Fibroblast of mammary gland (primary cell): Measurements from ENCODE around the gene LGR6.
"Not testable (repeated sequence)": the region's sequence is repeated elsewhere in the genome, so short reads cannot be mapped to it uniquely, and the experiment has no call there.

ENCODE experiments used
- DNase-seq: peaks from one replicate; pipeline ENCODE4 v3.0.0-alpha.2; 2010; ENCODE audit warnings: low read depth
- H3K4me3 ChIP-seq: 2 replicates; pipeline ENCODE4 v1.5.1; 2011; ENCODE audit warnings: low read depth, mild to moderate bottlenecking, low read length, moderate library complexity; ENCODE audit not compliant: control insufficient read depth
- CTCF ChIP-seq: conservative IDR thresholded peaks from 2 replicates; pipeline ENCODE4 v1.5.1; 2011; ENCODE audit warnings: low read depth, low read length, inconsistent platforms; ENCODE audit not compliant: control insufficient read depth, insufficient read depth

LGR6 gene

DNA sequence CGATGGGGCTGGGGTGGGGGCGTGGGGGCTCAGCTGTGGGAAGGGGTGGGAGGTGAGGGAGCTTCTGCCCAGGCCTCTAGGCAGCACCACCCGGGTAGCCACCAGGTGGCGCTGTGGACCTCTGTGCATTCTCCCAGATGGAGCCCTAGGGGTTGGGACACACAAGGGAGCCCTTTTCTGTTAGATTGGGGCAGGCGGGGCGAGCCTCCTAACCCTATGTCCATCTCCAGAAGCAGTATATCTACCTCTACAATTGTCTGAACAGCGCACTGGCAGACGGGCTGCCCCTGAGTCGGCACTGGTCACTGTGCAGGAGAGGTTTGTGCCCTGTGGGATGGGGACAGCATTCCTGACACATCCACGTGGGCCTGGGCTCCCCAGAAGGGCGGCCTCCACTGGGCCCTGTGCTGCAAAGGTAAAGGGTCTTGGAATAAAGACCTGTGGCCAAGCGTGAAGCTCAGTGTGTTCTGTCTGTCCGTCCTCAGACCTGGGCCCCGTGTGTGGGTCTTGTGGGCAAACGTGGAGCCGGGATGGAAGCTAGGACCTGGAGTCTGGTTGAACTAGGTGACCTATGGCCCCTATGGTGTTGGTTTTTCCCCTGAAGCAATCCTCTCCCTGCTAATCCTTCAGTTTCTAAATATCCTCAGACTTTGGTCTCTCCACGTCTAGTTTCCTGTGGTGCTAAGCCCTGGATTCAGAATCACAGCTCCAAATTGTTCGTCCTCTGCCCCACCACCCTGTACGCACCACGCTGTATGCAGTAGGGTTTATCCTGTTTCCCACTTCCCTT, 4.4 kb upstream of the LGR6 start:
- no peak overlapping the region for H3K4me3 ChIP-seq
- peak; percentile 52 for DNase-seq
- peak; percentile 60 for TF ChIP-seq CTCF

GRCh38 chr1:202189918-202190715, 3.5 kb upstream of the LGR6 start:
- H3K4me3 ChIP-seq, result no peak overlapping the region
- TF ChIP-seq CTCF, result peak; percentile 17
- DNase-seq, result no peak

- H3K4me3 ChIP-seq, DNase-seq: not testable (repeated sequence)
Measured at GRCh38 chr1:202191391-202191790, 2.2 kb upstream of the LGR6 start.

- no peak overlapping the region for H3K4me3 ChIP-seq
- peak; percentile 44 for DNase-seq
- TF ChIP-seq CTCF, result peak; percentile 80
Measured at GRCh38 chr1:202192770-202193613, 607 bp upstream of the LGR6 start.

GRCh38 chr1:202194328-202194648, 689 bp downstream of the LGR6 start:
- DNase-seq, result no peak
- H3K4me3 ChIP-seq, result no peak overlapping the region
- no peak for TF ChIP-seq CTCF

DNA sequence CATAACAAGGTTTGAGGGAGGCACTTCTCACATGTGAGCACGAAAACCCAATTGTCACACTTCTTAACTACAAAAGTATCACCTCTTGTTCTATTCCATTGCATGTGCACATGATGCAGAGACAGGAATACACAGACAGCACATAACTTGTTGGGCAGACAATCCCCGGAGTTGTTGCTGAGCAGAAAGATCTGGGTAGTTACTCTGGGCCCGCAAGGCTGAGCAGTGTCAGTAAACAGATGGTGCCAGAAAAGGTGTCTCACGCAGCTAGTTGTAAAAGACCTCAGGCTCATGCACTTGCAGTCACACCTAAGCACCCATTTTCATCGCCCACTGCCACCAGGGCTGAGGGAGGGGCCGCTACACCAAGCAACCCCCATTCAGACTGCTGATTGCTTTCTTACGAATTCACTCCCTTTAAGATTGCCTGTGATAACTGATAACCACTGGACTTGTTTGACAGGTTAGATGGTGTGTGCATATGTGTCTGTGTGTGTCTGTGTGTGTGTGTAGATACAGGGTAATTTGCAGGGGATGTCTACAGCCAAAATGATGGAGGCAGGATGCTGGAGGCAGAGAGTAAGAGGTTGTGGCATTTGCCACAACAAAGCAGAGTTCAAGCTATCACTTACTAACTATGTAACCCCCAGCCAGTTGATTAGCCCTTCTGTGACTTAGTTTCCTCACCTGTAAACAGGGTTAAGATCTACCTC, 4.2 kb downstream of the LGR6 start:
- TF ChIP-seq CTCF, result no peak
- no peak overlapping the region for H3K4me3 ChIP-seq
- DNase-seq, result no peak
